Neuronal stem cell (in vitro differentiated cells): ENCODE measurements around the gene PLPP1.

Experiments
- DNase-seq: peaks from one replicate; pipeline ENCODE4 v3.0.0-alpha.2; 2013; ENCODE audit warnings: low spot score
- H2AFZ ChIP-seq: one replicate; pipeline ENCODE4 v1.6.1; 2013; ENCODE audit warnings: mild to moderate bottlenecking, low read length, inconsistent platforms
- H2AK5ac ChIP-seq: 2 replicates; pipeline ENCODE4 v1.6.1; 2013; ENCODE audit warnings: low read depth, mild to moderate bottlenecking, inconsistent platforms, low read length, moderate library complexity, mixed read lengths
- H2BK120ac ChIP-seq: 2 replicates; pipeline ENCODE4 v1.6.1; 2013; ENCODE audit warnings: low read depth, mild to moderate bottlenecking, inconsistent platforms, low read length, moderate library complexity, mixed read lengths
- H2BK12ac ChIP-seq: one replicate; pipeline ENCODE4 v1.6.1; 2013; ENCODE audit warnings: low read length, inconsistent platforms
- H2BK15ac ChIP-seq: 2 replicates; pipeline ENCODE4 v1.6.1; 2013; ENCODE audit warnings: mild to moderate bottlenecking, low read length, inconsistent platforms, mixed read lengths
- H2BK5ac ChIP-seq: one replicate; pipeline ENCODE4 v1.6.1; 2013; ENCODE audit warnings: inconsistent platforms, mild to moderate bottlenecking, low read length, moderate library complexity
- H3K14ac ChIP-seq: one replicate; pipeline ENCODE4 v1.6.1; 2013; ENCODE audit warnings: low read length, inconsistent platforms
- H3K18ac ChIP-seq: 2 replicates; pipeline ENCODE4 v1.6.1; 2013; ENCODE audit warnings: low read length, inconsistent platforms
- H3K23ac ChIP-seq: 2 replicates; pipeline ENCODE4 v1.6.1; 2013; ENCODE audit warnings: low read depth, mild to moderate bottlenecking, mixed read lengths, low read length, inconsistent platforms; ENCODE audit not compliant: poor library complexity
- H3K27ac ChIP-seq: replicated peaks from 3 replicates; pipeline ENCODE4 v1.5.1; 2013; ENCODE audit warnings: low read length, inconsistent platforms
- H3K27me3 ChIP-seq, 3 experiments: 2 replicates each; pipeline ENCODE4 v1.6.1; 2013; ENCODE audit warnings: low read length in 3 of 3, mild to moderate bottlenecking in 2 of 3, inconsistent platforms in 1 of 3, low read depth in 1 of 3, mixed read lengths in 1 of 3, moderate library complexity in 1 of 3; ENCODE audit not compliant: control insufficient read depth in 3 of 3, insufficient read depth in 3 of 3
- H3K36me3 ChIP-seq, 2 donors: replicated peaks in 1 of 2; 2 replicates each; pipeline ENCODE4 v1.6.1; 2013; ENCODE audit warnings: low read length in 2 of 2; ENCODE audit not compliant: control insufficient read depth in 2 of 2, insufficient read depth in 2 of 2
- H3K4ac ChIP-seq: 2 replicates; pipeline ENCODE4 v1.6.1; 2013; ENCODE audit warnings: inconsistent platforms, mild to moderate bottlenecking, low read length, moderate library complexity
- H3K4me1 ChIP-seq, 2 donors: 1 replicate in 1 of 2; 2 replicates in 1 of 2; pipeline ENCODE4 v1.6.1; 2013; ENCODE audit warnings: low read length in 2 of 2, low read depth in 1 of 2; ENCODE audit not compliant: control insufficient read depth in 2 of 2, insufficient read depth in 1 of 2
- H3K4me2 ChIP-seq: one replicate; pipeline ENCODE4 v1.6.1; 2013; ENCODE audit warnings: mild to moderate bottlenecking, low read length, inconsistent platforms; ENCODE audit not compliant: insufficient read depth, poor library complexity, severe bottlenecking
- H3K4me3 ChIP-seq, 2 donors: 2 replicates each; pipeline ENCODE4 v1.5.1; 2013; ENCODE audit warnings: low read length in 2 of 2, mild to moderate bottlenecking in 2 of 2, inconsistent platforms in 1 of 2, moderate library complexity in 1 of 2
- H3K79me1 ChIP-seq: one replicate; pipeline ENCODE4 v1.6.1; 2013; ENCODE audit warnings: low read depth, mild to moderate bottlenecking, inconsistent platforms, low read length, moderate library complexity
- H3K9ac ChIP-seq: one replicate; pipeline ENCODE4 v1.6.1; 2013; ENCODE audit warnings: mild to moderate bottlenecking, low read depth, low read length, inconsistent platforms; ENCODE audit not compliant: poor library complexity
- H3K9me3 ChIP-seq, 2 donors: replicated peaks in 1 of 2; 2 replicates each; pipeline versions ENCODE3 to v1.6.1; 2013; ENCODE audit warnings: low read length in 2 of 2, mild to moderate bottlenecking in 2 of 2, inconsistent platforms in 1 of 2, low read depth in 1 of 2, mixed read lengths in 1 of 2, moderate library complexity in 1 of 2; ENCODE audit not compliant: control insufficient read depth in 2 of 2, insufficient read depth in 1 of 2
- H4K8ac ChIP-seq: one replicate; pipeline ENCODE4 v1.6.1; 2013; ENCODE audit warnings: low read depth, mild to moderate bottlenecking, inconsistent platforms, low read length, moderate library complexity
- H4K91ac ChIP-seq: one replicate; pipeline ENCODE4 v1.6.1; 2013; ENCODE audit warnings: low read length, low read depth, mild to moderate bottlenecking, inconsistent platforms; ENCODE audit not compliant: poor library complexity
- WGBS, 2 donors: extraction: QIAGEN DNeasy Blood & Tissue Kit; methylation state at CpG; one replicate each; pipeline ENCODE4 v1.1.7; 2013; ENCODE audit warnings: missing lambda C conversion rate in 2 of 2, mixed read lengths in 1 of 2; ENCODE audit not compliant: insufficient read length in 2 of 2, insufficient replicate concordance in 1 of 2; ENCODE audit errors: extremely low coverage in 2 of 2; 5-methylcytosine and 5-hydroxymethylcytosine counted together

Gene PLPP1

DNA sequence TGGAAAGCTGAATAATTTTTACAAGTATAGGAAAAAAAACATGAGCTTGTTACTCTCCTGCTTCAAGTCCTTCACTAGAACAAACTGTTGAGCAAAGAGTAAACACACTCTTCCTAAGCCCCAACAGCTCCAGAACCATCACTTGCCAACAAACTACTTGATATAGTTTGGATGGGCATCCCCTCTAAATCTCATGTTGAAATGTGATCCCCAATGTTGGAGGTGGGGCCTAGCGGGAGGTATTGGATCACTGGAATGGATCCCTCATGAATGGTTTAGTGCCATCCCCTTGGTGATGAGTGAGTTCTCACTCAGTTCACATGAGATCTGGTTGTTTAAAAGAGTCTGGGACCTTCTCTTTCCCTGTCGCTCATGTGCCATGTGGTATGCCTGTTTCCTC lies 82.8 kb downstream of the PLPP1 start:
- H3K9ac ChIP-seq: no peak overlapping the region
- no peak overlapping the region for H4K8ac ChIP-seq
- H2BK120ac ChIP-seq: no peak overlapping the region
- H3K23ac ChIP-seq: no peak overlapping the region
- H2AFZ ChIP-seq: no peak overlapping the region
- no peak overlapping the region for H4K91ac ChIP-seq
- no peak overlapping the region for H3K4me2 ChIP-seq
- H2AK5ac ChIP-seq: no peak overlapping the region
- H3K36me3 ChIP-seq: no peaks in the 10 kb centered on the region
- H2BK12ac ChIP-seq: no peak overlapping the region
- no peak overlapping the region for H2BK5ac ChIP-seq
- no peak overlapping the region for H2BK15ac ChIP-seq
- H3K18ac ChIP-seq: no peak overlapping the region
- H3K4me1 ChIP-seq: no peaks in the 10 kb centered on the region
- H3K4ac ChIP-seq: no peak overlapping the region
- H3K14ac ChIP-seq: no peak overlapping the region
- H3K4me3 ChIP-seq: no peak overlapping the region
- no peak for DNase-seq
- no peaks in the 10 kb centered on the region for H3K9me3 ChIP-seq
- no peak overlapping the region for H3K27ac ChIP-seq
- no peaks in the 10 kb centered on the region for H3K79me1 ChIP-seq
- no CpG with 5 or more reads among the region's 2 CpGs for WGBS, 2 donors
- no peaks in the 10 kb centered on the region for H3K27me3 ChIP-seq

DNA sequence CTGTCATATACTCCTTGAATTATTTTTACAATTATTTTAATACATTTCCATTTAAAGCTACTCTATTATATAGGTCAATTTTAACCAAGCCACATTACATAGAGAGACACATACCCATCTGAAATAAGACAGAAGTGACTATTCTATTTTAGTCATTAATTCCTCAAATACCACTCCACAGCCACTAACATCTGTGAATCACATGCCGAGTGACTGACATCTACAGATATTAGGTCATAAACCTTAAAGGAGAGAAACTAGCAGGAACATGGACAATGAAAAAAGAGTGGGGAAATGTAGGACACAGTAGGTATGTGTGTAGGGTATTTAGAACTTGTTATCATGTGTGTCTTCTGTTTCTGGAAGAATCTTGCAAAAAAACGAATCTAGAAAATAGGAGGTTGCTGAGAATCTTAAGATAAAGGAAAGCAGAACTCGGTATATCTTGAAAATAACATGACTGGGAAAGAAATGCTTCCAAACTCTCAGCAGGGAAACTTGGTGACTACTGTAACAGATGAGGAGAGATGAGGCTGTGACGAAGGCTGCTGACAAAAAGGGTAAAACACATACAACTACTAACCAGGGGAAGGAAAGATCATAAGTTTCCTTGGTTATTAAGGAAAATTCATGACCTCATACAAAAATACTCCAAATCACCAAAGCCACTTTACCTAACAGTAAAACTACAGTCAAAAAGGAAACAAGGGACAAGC lies 84.6 kb downstream of the PLPP1 start:
- Histone ChIP-seq H2AFZ (no peak overlapping the region), H3K4me3 (no peak overlapping the region), H3K36me3 (no peaks in the 10 kb centered on the region), H2BK15ac (no peak overlapping the region), H3K9ac (no peak overlapping the region), H3K18ac (no peak overlapping the region), H3K23ac (no peak overlapping the region), H3K4me2 (no peak overlapping the region), H3K79me1 (no peaks in the 10 kb centered on the region), H2AK5ac (no peak overlapping the region), H4K91ac (no peak overlapping the region), H3K9me3 (no peaks in the 10 kb centered on the region), H2BK5ac (no peak overlapping the region), H3K4me1 (no peaks in the 10 kb centered on the region), H3K27me3 (no peaks in the 10 kb centered on the region), H3K27ac (no peak overlapping the region), H3K14ac (no peak overlapping the region), H3K4ac (no peak overlapping the region), H2BK120ac (no peak overlapping the region), H2BK12ac (no peak overlapping the region), H4K8ac (no peak overlapping the region)
- no peak for DNase-seq
- whole genome bisulfite sequencing, 2 donors: no CpG with 5 or more reads among the region's 4 CpGs

DNA sequence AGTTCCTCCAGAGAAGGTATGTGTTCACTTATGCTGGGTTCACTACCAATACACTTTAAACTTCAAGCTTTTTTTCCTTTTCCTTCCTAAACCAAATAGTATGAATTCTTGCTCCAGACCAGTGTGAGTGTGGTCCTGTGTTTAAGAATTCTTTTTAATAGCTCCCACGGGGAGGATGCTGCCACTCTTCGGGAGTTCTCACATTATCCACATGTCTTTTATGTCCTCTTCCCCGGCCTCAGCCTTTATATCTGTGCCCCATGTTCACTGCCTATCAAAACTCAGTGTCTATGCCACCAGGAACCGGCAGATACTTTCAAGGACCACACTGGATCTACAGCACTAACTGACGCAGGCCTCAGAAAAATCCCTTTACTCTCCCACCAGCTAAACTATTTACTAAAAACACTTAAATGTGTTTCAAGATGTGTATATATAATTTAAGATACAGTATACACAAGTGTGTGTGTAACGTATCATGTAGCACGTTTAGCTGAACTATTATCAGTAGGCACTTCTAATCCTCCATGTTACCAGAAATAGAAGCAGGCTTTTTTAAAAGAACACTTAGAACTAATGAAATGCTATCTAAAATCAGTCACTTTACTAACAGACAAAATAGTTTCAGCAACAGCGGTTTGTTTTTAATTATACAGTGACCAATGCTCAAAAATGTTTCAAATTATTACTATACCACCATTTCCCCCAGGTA lies 88.0 kb downstream of the PLPP1 start:
- Histone ChIP-seq H4K91ac (no peak overlapping the region), H2AFZ (no peak overlapping the region), H3K79me1 (no peaks in the 10 kb centered on the region), H3K27me3 (no peaks in the 10 kb centered on the region), H3K14ac (no peak overlapping the region), H3K9me3 (no peaks in the 10 kb centered on the region), H4K8ac (no peak overlapping the region), H2BK15ac (no peak overlapping the region), H3K27ac (no peak overlapping the region), H3K4me3 (no peak overlapping the region), H3K23ac (no peak overlapping the region), H3K9ac (no peak overlapping the region), H2AK5ac (no peak overlapping the region), H3K4me2 (no peak overlapping the region), H3K4ac (no peak overlapping the region), H3K18ac (no peak overlapping the region), H2BK12ac (no peak overlapping the region), H3K4me1 (no peaks in the 10 kb centered on the region), H2BK120ac (no peak overlapping the region), H3K36me3 (no peaks in the 10 kb centered on the region), H2BK5ac (no peak overlapping the region)
- WGBS, 2 donors: no CpG with 5 or more reads among the region's 8 CpGs
- DNase-seq: no peak

- Histone ChIP-seq H3K27me3 (no peaks in the 10 kb centered on the region), H4K8ac (no peak overlapping the region), H2AFZ (no peak overlapping the region), H3K27ac (no peak overlapping the region), H4K91ac (no peak overlapping the region), H3K9me3 (no peaks in the 10 kb centered on the region), H3K18ac (no peak overlapping the region), H3K4me2 (no peak overlapping the region), H3K79me1 (no peaks in the 10 kb centered on the region), H3K36me3 (no peaks in the 10 kb centered on the region), H3K4me3 (no peak overlapping the region), H3K9ac (no peak overlapping the region), H3K4me1 (peaks cover 0 to 8% of the 10 kb centered on the region in 2 donors), H2BK15ac (no peak overlapping the region), H3K4ac (no peak overlapping the region), H2BK5ac (no peak overlapping the region), H2AK5ac (no peak overlapping the region), H3K23ac (no peak overlapping the region), H2BK12ac (no peak overlapping the region), H3K14ac (no peak overlapping the region), H2BK120ac (no peak overlapping the region)
- DNase-seq: no peak
- no CpG with 5 or more reads among the region's 3 CpGs for WGBS, 2 donors
These were observed 89.0 kb downstream of the PLPP1 start for GRCh38 chr5:55445791-55446190.
